SU-DHL-6 (cell line): ENCODE results near the gene BACE1.

Source experiments
- H2AFZ ChIP-seq: fragments of 200-600 bp; sonication (generic); 2 replicates; pipeline ENCODE4 v1.6.1; 2014; ENCODE audit warnings: low read depth, mild to moderate bottlenecking, moderate library complexity, mixed read lengths, antibody characterized with exemption, low read length; ENCODE audit not compliant: severe bottlenecking
- H3F3A ChIP-seq: fragments of 200-600 bp; shearing (Covaris generic); 2 replicates; pipeline ENCODE4 v1.6.0; 2016; ENCODE audit warnings: antibody characterized with exemption, mild to moderate bottlenecking; ENCODE audit not compliant: insufficient read depth
- H3K27ac ChIP-seq: fragments of 200-600 bp; sonication (generic); 2 replicates; pipeline ENCODE4 v1.5.1; 2016; ENCODE audit warnings: low read depth, mild to moderate bottlenecking, low read length, moderate library complexity, mixed read lengths
- H3K27me3 ChIP-seq: fragments of 200-600 bp; sonication (generic), shearing (Covaris generic); 2 replicates; pipeline ENCODE4 v1.6.0; 2014; ENCODE audit warnings: mild to moderate bottlenecking, low read length
- H3K36me3 ChIP-seq: fragments of 200-600 bp; sonication (generic); 2 replicates; pipeline ENCODE4 v1.6.1; 2014; ENCODE audit warnings: mild to moderate bottlenecking, low read length, mixed read lengths
- H3K4me2 ChIP-seq: fragments of 300-600, 200-600 bp; shearing (Covaris generic), sonication (generic); 2 replicates; pipeline ENCODE4 v1.6.0; 2014; ENCODE audit warnings: low read length, low read depth, mild to moderate bottlenecking; ENCODE audit not compliant: poor library complexity, severe bottlenecking
- H3K4me3 ChIP-seq: fragments of 200-600 bp; sonication (generic); 2 replicates; pipeline ENCODE4 v1.5.1; 2014; ENCODE audit warnings: antibody characterized with exemption, low read length, mild to moderate bottlenecking, mixed read lengths; ENCODE audit not compliant: insufficient read depth, poor library complexity, severe bottlenecking
- H3K79me2 ChIP-seq: fragments of 200-600 bp; sonication (generic); 2 replicates; pipeline ENCODE4 v1.6.1; 2014; ENCODE audit warnings: mild to moderate bottlenecking, low read length, moderate library complexity; ENCODE audit not compliant: insufficient read depth
- H3K9ac ChIP-seq: fragments of 200-600 bp; sonication (generic); 2 replicates; pipeline ENCODE4 v1.7.0; 2014; ENCODE audit warnings: mild to moderate bottlenecking, low read length
- H3K9me2 ChIP-seq: fragments of 200-600 bp; sonication (generic); replicated peaks from 2 replicates; pipeline ENCODE4 v1.6.1; 2014; ENCODE audit warnings: low read length; ENCODE audit not compliant: insufficient read depth
- H3K9me3 ChIP-seq: fragments of 200-600 bp; sonication (generic); 2 replicates; pipeline ENCODE4 v1.6.1; 2014; ENCODE audit warnings: low read length, mixed read lengths; ENCODE audit not compliant: insufficient read depth
- H4K20me1 ChIP-seq: fragments of 200-600 bp; sonication (generic); 2 replicates; pipeline ENCODE4 v1.6.1; 2014; ENCODE audit warnings: low read depth, mild to moderate bottlenecking, antibody characterized with exemption, low read length, moderate library complexity, mixed read lengths
- CTCF ChIP-seq: fragments of 200-600 bp; sonication (generic); IDR thresholded peaks from one replicate; pipeline ENCODE4 v1.5.1; 2017; ENCODE audit warnings: antibody characterized with exemption, mild to moderate bottlenecking, low read length, moderate library complexity; ENCODE audit not compliant: insufficient read depth, poor library complexity, severe bottlenecking
- EZH2phosphoT487 ChIP-seq: fragments of 200-600 bp; sonication (generic), shearing (Covaris generic); conservative IDR thresholded peaks from 2 replicates; pipeline ENCODE4 v1.6.1; 2018; ENCODE audit warnings: mild to moderate bottlenecking, antibody characterized with exemption, low read length, moderate library complexity, mixed read lengths

The BACE1 gene

DNA sequence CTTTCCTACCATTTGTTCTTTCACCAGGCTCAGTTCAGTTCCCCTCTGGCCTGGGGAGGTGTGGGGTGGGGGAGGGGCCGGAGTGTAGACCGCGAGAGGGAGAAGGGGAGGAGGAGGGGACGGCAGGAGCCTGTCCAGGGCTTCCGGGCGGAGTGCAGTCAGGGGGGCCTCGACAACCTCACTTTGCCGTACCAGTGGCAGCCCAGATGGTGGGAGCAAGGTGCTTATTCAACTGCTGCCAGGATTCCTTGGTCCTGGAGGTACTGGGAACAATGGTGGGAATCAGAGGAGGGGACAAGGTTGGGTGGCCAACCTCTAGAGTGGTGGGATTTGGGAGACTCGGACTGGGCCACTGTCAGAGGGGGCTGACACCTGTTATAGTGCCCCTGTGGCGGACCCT is 1.2 kb downstream of the BACE1 start:
- Histone ChIP-seq H3K79me2 (no peaks in the 10 kb centered on the region), H3K9me3 (no peaks in the 10 kb centered on the region), H3K9ac (no peak overlapping the region), H4K20me1 (no peaks in the 10 kb centered on the region), H2AFZ (no peak overlapping the region), H3K9me2 (no peaks in the 10 kb centered on the region), H3K4me3 (no peak overlapping the region), H3K36me3 (no peaks in the 10 kb centered on the region), H3K27ac (no peak overlapping the region), H3F3A (no peaks in the 10 kb centered on the region), H3K4me2 (no peak overlapping the region), H3K27me3 (no peaks in the 10 kb centered on the region)
- no peak for TF ChIP-seq EZH2phosphoT487

DNA sequence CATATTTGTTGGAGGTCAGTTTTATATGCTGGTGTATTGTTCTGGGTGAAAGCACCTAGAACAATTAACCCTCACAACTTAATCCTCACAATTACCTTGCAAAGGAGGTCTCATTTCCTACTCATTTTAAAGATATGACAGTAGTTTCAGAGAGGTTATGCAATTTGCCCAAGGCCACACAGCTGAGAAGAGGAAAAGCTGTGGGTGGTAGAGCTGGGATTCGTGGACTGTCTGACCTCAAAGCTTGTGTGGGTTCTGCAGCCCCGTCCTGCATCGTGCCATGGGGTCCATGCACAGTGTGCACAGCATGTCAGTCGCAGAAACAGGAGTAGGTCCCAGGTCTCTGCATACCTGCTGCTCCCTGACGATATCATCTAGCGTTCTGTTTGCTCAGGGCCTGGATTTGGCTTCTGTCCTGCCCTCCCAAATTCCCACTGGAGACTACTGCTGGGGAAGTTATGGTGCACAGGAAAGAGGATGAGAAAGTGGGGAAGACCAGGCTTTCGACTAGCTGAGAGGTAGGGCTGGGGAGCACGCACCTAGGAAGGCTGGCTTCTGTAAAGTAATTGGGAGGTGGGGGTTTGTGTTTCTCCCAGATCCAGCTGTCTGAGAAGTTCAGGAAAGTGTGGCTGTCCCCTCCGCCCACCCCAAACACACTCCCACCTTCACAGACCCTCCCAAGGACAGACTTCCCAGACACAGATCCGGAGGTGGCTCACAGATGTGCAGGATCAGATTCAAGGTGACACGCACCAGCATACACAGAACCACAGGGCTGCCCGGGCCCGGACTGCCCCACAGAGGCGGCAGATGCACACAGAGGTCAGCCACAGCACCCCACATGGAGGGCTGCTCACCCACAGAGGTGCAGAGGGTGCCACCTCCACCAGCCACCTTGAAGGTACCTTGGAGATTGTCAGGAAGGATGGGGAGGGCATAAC is 2.0 kb downstream of the BACE1 start:
- Histone ChIP-seq H3K9ac (no peak overlapping the region), H3K27me3 (no peaks in the 10 kb centered on the region), H3K4me3 (no peak overlapping the region), H4K20me1 (no peaks in the 10 kb centered on the region), H3K79me2 (no peaks in the 10 kb centered on the region), H3K27ac (no peak overlapping the region), H3K9me3 (no peaks in the 10 kb centered on the region), H3F3A (no peaks in the 10 kb centered on the region), H3K4me2 (no peak overlapping the region), H2AFZ (no peak overlapping the region), H3K36me3 (no peaks in the 10 kb centered on the region), H3K9me2 (no peaks in the 10 kb centered on the region)
- TF ChIP-seq CTCF = no peak
- no peak for TF ChIP-seq EZH2phosphoT487

DNA sequence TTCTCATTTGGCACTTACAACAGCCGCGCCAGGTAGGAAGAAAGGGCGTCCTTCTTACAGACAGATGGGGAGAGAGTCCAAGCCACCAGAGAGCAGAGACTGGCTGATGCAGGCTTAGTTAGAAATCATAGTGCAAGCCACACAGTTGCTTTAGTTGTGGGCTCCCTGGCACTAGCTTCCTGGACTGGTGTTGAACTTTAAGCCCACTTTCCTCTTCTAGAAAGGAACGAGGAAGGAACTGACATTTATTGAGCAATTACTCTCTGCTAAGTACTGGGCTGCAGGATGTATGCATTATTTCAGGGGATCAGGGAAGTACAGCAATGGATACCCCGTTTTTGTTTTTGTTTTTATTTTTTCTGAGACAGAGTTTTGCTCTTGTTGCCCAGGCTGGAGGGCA is 3.0 kb downstream of the BACE1 start:
- no peaks in the 10 kb centered on the region for H4K20me1 ChIP-seq
- no peak for TF ChIP-seq CTCF
- TF ChIP-seq EZH2phosphoT487 = no peak
- H3F3A ChIP-seq = no peaks in the 10 kb centered on the region
- no peaks in the 10 kb centered on the region for H3K9me2 ChIP-seq
- H3K27ac ChIP-seq = no peak overlapping the region
- H3K27me3 ChIP-seq = no peaks in the 10 kb centered on the region
- H3K36me3 ChIP-seq = no peaks in the 10 kb centered on the region
- no peak overlapping the region for H3K4me3 ChIP-seq
- no peaks in the 10 kb centered on the region for H3K9me3 ChIP-seq
- no peak overlapping the region for H3K4me2 ChIP-seq
- H3K9ac ChIP-seq = no peak overlapping the region
- H2AFZ ChIP-seq = no peak overlapping the region
- H3K79me2 ChIP-seq = no peaks in the 10 kb centered on the region

- H3K27ac ChIP-seq = no peak overlapping the region
- no peaks in the 10 kb centered on the region for H3K9me3 ChIP-seq
- no peaks in the 10 kb centered on the region for H3K27me3 ChIP-seq
- H3K9me2 ChIP-seq = no peaks in the 10 kb centered on the region
- no peak overlapping the region for H2AFZ ChIP-seq
- no peak overlapping the region for H3K9ac ChIP-seq
- H3K4me3 ChIP-seq = no peak overlapping the region
- H3F3A ChIP-seq = no peaks in the 10 kb centered on the region
- no peaks in the 10 kb centered on the region for H4K20me1 ChIP-seq
- H3K4me2 ChIP-seq = no peak overlapping the region
- H3K79me2 ChIP-seq = no peaks in the 10 kb centered on the region
- TF ChIP-seq CTCF (no peak), EZH2phosphoT487 (no peak)
- no peaks in the 10 kb centered on the region for H3K36me3 ChIP-seq
These were observed 6.7 kb downstream of the BACE1 start for GRCh38 chr11:117309310-117309709.
